ENCODE data around the gene PHF12.

PHF12 gene

DNA sequence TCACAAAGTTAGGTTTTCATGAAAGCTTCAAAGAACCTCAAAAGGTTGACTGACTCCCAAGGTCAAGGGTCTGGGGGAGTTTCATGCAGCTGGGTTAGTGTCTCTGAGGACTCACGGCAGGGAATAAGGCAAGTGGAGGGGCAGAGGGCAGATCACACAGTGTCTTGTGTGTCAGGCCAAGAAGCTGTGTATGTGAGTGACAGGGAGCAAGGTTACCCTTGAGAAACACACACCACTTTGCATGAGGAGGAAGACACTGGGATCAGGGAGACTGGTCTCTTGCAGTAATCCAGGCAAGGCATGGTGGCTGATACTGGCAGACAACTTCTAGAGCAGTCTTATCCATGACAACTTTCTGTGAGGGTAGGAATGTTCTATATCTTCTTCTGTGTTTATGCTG is 60.1 kb downstream of the PHF12 start:
- DNase-seq (ENCODE audit: low spot score): no peak
- in situ Hi-C loops (cut with MboI; ENCODE audit: low sequenced_read_pairs, unreplicated experiment): no loop called here
- TF ChIP-seq, protein P1, sequence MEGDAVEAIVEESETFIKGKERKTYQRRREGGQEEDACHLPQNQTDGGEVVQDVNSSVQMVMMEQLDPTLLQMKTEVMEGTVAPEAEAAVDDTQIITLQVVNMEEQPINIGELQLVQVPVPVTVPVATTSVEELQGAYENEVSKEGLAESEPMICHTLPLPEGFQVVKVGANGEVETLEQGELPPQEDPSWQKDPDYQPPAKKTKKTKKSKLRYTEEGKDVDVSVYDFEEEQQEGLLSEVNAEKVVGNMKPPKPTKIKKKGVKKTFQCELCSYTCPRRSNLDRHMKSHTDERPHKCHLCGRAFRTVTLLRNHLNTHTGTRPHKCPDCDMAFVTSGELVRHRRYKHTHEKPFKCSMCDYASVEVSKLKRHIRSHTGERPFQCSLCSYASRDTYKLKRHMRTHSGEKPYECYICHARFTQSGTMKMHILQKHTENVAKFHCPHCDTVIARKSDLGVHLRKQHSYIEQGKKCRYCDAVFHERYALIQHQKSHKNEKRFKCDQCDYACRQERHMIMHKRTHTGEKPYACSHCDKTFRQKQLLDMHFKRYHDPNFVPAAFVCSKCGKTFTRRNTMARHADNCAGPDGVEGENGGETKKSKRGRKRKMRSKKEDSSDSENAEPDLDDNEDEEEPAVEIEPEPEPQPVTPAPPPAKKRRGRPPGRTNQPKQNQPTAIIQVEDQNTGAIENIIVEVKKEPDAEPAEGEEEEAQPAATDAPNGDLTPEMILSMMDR (IDR thresholded peaks at IDR 0.05; ENCODE audit: borderline replicate concordance, control extremely low read depth, extremely low read depth, insufficient read depth, missing control alignments): no peak

DNA sequence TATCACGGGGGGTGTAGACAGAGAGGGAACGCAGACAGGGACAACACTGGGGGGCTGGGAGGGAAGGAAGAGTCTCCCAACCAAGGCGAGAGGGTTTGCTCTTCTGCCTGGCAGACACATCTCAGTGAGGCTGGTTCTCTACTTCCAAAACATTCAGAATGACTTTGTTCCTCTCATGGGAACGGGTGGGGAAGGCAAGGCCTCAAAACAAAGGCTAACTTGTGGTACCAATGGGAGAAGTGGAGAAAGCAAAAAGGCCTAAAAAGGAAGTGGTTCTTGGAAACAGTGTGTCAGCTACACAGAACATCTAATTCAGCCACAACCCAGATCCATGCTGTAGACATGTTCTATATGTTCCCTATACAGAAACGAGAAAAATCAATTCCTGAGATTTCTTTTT is 61.3 kb downstream of the PHF12 start:
- in situ Hi-C loops (cut with MboI; ENCODE audit: low sequenced_read_pairs, unreplicated experiment): no loop called here
- no peak for DNase-seq (ENCODE audit: low spot score)

DNA sequence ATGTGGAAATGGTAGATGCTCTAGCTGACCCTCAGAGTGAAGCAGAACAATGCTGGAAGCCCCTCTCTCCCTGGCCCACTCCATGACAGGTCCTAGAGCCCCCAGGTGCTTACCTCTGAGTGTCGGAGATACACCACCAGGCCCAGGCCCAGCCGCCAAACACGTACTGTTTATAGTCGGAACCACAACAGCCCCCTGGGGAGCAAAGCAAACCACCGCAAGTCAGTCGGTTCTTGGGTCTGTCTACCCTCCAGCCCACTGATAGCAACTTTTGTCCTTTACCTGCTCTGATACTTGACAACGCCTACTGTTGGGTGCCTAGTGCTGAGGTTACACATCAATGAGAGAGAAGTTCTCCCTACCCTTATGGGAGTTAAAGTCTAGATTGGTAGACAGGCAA is 62.5 kb downstream of the PHF12 start:
- DNase-seq (ENCODE audit: low spot score): no peak
- in situ Hi-C loops (cut with MboI; ENCODE audit: low sequenced_read_pairs, unreplicated experiment): no loop called here
- TF ChIP-seq, protein P1 (IDR thresholded peaks at IDR 0.05; ENCODE audit: borderline replicate concordance, control extremely low read depth, extremely low read depth, insufficient read depth, missing control alignments): no peak

More for the DNA sequence above, 61.3 kb downstream of the PHF12 start:
- TF ChIP-seq, protein P1 (IDR thresholded peaks at IDR 0.05; ENCODE audit: borderline replicate concordance, control extremely low read depth, extremely low read depth, insufficient read depth, missing control alignments): no peak

DNA sequence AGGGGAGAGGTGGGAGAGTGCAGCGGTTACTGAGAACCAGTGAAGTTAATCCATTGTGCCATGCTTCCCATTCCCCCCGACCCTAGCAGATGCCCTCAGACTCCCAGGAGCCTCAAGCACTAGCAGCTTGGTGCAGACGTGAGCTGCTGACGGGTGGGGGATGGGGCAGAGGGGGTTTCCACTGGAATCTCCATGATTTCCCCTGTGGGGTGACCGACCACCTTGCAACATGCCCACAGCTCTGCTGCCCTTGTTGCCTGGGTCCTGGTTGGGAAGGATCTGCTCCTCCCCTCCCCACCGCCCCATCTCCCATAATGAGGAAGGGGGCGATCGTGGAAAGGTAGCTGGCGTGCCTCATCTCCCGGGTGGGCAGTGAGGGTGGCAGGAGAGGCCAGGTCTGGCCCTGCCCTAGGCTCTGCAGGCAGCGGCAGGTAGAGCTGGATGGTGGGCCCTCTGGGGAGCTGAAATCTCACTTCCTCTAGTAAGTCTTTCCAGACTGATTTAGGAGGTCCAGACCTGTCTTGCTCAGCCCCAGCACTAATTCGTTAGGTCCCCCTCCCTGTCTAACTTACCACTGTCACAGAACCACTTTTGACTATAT is 63.3 kb downstream of the PHF12 start:
- TF ChIP-seq, protein P1 (IDR thresholded peaks at IDR 0.05; ENCODE audit: borderline replicate concordance, control extremely low read depth, extremely low read depth, insufficient read depth, missing control alignments): no peak
- no peak for DNase-seq (ENCODE audit: low spot score)
- in situ Hi-C loops (cut with MboI; ENCODE audit: low sequenced_read_pairs, unreplicated experiment): no loop called here

DNA sequence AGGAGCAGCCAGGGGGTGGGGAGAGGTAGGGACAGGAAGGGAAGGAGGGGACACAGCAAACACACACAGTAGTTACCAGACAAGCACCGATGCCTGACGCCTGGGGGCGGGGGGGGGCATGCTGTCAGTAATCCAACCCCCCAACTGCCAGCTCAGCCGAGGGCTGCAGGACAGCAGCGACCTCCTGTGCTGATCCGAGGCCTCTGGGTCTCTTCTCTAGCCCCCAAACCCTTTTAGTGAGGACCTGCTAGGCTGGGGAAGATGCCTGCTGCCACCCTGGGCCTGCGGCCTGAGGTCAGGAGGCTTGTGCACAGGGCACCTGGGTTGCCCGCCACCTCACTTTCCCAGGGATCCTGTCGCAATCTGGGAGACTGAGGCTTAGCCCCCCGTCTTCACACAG is 65.4 kb downstream of the PHF12 start:
- in situ Hi-C loops (cut with MboI; ENCODE audit: low sequenced_read_pairs, unreplicated experiment): no loop called here
- DNase-seq (ENCODE audit: low spot score): no peak
- TF ChIP-seq, protein P1 (IDR thresholded peaks at IDR 0.05; ENCODE audit: borderline replicate concordance, control extremely low read depth, extremely low read depth, insufficient read depth, missing control alignments): no peak

DNA sequence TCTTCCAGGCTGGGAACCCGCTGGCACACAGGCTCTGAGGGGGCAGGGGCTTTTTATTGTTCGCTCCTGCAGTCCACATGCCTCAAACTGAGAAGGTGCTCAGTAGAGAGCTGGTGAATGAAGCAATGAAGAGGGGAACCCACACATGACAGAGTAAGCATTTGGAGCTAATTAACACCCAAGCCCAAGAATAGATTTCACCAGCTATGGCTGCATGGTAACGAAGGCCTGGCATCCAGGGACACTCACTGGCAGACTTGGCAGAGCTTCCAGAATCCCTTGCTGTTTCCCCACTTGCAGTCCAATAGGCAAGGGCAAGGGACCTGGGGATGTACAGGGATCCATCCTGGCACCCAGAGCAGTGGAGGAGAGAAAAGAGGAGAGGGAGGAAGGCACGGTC is 66.0 kb downstream of the PHF12 start:
- TF ChIP-seq, protein P1 (IDR thresholded peaks at IDR 0.05; ENCODE audit: borderline replicate concordance, control extremely low read depth, extremely low read depth, insufficient read depth, missing control alignments): no peak
- in situ Hi-C loops (cut with MboI; ENCODE audit: low sequenced_read_pairs, unreplicated experiment): no loop called here
- DNase-seq (ENCODE audit: low spot score): no peak

Measured in GM13976 (cell line).